Measurements from ENCODE around the gene KLHDC9.

KLHDC9 gene

DNA sequence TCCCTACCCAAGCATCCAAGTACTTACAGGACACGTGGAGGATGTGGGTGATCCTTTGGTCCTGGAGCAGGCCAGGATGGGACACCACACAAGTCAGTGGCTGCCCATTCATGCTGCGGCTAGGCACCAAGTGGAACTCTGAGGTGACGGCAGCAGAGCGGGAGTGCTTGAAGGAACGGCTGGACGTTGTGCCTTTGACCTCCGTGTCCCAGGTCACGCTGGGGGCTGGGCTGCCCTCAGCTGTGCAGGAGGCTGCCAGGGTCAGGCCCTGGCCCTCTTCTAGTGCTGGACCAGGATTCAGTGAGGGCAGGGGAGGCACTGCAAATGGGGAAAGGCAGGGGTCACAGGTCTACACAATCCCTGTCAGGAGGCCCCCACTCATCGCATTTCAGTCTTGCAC, 20.7 kb upstream of the KLHDC9 start:
- no peak for DNase-seq (ENCODE audit: low spot score)

DNA sequence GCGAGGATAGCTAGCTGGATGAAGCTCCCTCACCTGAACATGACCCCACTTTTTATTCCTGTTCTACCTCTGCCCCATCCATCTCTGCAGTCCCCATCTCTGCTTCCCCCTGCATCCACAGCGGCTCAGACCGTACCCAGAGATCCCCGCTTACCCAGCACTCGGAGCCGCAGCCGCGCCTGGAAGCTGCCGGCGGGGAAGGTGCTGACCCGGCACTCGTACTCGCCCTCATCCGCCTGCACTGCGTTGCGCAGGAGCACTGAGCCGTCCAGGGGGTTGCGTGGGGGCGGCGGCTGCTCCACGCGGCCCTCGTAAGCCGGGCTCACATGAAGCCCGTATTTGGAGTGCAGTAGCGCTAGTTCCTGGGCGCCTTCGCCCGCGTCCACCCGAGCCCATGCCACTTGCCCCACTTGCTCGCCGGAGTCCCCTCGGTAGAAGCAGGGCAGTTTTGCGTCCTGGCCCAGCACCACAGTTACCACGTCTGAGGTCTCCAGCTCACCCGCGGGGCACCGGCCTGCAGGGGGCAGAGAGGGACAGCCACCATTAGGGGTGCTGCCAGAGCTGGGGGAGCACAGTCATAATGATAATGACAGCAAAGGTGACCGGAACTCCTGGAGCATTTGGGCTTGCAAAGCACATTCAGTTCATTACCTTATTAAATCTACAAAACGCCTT, 18.6 kb upstream of the KLHDC9 start:
- no peak for DNase-seq (ENCODE audit: low spot score)

DNA sequence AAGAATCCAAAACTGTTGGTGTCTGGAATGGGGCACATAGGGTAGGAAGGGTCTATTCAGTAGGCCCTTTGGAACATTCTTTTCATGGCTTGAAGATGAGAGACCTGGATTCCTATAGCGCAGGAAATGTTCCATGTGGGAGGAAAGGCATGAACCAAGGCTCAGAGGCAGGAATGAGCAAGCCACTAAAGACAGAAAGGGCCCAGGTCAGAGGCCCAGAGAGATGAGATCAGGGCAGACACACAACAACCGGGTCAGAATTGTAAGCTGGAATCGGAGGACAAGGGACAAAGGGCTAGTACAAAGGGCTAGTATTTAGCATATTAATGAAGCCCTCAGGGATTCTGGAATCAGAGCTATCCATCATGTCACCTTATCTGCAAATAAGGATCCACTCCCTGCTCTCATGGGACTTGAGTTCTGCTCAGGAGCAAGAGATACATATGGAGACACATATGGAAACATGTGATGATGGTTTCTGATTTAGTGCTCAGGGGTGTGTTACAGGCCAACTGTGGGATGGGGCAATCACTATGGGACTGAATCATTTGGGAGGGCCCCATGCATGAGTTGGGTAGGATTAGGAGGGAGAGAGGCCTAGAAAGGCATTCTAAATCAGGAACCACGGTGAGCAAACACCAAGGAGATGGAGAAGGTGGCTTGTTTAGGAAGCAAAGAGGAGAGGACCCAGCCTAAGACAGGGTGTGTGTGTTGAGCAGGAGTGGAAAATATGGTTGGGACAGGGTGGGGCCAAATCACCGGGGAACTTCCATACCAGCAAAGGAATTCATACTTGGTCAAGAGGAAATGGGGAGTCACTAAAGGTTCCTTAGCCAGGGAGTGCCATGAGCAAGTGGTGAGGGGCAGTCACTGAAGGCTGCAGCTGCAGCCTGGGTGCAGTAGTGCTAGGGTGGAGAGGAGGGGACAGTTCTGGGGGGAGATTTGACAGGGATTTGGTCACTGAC, 17.4 kb upstream of the KLHDC9 start:
- no peak for DNase-seq (ENCODE audit: low spot score)

DNA sequence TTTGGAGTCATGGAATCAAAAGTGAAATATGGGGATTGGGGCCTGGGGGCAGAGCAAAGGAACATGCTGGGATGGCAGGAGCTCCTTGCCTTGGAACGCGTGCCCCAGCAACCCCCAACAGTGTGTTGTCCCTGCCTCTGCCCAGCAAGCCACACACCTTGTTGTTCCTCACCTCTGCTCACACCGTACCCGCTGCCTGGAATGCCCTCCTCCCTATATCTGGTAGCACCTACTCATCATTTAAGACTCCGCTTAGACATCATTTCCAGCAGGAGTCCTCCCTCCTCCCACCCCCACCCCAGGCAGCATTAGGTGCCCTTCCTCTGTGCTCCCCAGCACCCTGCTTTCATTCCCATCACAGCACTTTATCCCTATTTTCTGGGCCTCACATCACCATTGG, 16.6 kb upstream of the KLHDC9 start:
- DNase-seq (ENCODE audit: low spot score) = no peak

DNA sequence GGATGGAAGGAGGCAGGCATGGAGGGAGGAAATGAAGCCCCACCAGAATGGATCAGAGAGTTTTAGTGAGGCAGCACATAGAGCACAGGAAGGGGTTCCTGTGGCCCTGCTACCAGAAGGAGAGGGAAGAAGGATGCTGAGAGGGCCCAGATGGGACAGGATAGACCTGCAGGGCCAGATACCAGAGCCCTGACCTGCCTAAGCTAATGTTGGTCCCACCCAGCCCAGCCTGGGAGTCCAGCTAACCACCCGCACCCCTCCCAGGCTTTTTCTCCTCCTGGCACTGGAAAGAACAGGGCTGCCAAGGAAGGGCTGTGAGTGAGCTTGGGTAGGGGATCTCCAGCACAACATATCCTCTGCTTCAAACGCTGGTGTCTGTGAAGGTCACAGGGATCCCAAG, 15.7 kb upstream of the KLHDC9 start:
- DNase-seq (ENCODE audit: low spot score) = no peak

DNA sequence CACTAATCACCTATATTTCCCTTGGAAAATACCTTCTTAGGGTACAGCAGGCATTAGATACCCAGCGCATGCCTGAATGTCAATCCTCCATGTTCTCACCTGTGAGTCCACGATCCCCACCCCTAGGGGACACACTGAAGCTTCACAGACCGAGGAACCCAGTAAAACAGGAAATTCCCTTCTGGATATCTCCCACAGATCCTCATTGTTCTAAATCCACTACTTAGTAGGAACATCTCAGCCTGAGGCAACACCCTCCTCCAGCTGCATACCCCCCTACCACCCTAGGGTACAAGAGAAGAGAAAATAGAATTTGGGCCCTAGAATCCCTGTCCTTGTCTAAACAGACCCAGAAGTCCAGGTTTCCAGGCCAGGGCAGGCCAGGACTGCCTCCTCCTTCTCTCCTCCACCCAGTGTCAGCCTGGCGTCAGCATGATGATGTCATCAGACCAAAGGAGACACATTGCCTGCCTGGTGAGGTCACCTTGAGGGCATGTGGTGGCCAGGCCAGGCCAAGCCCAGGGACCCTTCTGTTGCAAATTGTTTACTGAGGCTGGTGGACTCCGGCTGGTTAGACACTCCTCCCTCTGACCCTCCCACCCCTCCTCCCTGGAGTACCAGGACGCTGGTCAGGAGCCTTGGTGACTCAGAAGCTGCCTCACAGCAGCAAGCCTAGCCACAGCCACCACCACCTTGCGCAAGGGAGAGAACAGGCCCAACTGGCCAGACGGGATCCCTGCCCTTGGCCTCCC, 15.0 kb upstream of the KLHDC9 start:
- DNase-seq (ENCODE audit: low spot score) = peak; percentile 91

DNA sequence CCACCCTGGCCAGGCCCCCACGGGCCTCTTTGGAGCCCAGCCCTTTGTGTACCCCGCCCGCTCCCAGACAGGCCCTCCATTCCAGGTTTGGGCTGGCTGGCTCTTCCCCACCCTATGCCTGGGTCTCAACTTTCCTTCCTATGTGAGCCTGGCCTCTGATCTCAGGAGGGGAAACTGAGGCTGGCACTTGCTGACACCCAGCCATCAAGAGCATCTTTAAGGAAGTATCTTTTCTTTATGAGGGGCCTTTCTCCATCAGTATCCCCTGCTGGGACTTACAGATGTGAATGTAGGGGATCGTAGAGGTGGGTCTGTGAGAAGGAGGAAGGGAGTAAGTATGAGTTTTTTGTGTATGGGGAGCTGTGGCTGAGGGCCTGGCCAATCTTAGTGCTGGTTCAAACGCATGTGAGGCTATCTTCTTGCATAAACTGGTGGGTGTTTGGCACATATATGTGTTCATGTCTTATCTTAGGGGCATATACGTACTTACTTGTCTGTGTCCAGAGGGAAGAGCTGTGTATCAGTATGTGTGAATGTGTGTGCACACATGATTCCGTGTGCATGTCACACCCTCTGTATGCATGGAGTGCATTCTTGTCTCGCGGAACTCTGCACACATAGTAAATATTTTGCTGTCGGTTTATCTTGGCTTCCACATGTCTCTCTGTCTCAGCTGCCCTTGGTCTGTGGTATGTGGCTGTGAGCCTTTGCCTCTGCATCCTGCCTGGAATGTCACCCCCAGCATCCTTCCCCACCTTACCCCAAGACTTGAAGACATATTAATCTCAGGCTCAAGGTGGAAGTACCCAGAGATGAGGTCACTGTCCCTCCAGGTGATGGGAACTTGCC, 14.2 kb upstream of the KLHDC9 start:
- no peak for DNase-seq (ENCODE audit: low spot score)

DNA sequence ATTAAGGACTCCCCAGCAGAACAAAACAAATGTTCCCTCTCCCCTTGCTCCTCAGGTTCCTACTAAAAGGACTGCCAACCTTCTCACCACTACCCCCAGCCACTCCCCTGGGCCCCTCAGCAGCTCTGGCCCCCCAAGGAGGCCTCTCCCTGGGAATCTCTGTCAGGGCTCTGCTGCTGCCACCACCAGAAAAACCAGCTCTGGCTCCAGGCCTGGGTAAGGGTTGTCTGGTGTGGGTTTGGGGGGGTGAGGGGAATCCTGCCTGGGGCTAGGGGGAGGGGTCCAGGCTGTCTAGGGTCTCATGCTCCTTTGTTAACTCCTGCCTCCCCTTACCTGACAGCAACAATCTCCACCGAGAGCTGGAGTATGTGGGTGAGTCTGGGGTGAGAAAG, 13.6 kb upstream of the KLHDC9 start:
- DNase-seq (ENCODE audit: low spot score) = no peak

DNA sequence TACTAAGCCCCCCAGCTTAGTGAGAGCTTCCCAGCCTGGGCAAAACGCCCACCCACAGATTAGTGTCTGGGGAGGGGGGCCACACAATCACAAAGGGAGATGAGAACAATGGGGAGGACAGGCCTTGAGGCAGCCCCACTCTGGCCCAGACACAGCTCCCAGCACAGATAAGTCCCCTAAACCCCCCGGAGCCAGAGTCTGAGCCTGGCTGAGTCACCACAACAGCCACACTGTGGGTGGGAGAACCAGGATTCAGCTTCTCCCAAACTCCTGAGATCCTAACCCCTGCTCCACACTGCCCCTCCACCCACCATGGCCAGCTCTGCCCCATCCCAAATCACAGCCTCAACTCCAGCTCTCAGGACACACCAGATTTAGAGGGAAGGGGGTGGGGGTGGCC, 13.0 kb upstream of the KLHDC9 start:
- DNase-seq (ENCODE audit: low spot score) = no peak

DNA sequence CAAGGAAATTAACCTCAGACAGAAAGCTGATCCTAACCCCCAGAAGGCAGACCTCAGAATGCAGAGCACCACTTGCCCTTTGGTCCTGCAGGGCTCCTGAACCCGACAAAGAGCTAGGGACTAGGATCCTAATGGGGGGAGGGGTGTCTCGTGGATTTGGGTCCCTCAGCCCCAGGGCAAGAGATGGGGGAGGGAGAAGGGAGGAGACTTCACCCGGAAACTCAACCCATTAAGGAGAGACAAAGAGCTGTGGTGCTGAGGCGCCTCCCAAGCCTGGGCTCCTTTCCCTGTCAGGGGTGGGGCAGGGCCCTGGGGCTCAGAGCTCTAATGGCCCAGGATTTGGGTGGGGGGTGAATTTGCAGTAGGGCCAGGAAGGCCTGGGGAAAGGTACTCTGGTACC, 11.7 kb upstream of the KLHDC9 start:
- no peak for DNase-seq (ENCODE audit: low spot score)

DNA sequence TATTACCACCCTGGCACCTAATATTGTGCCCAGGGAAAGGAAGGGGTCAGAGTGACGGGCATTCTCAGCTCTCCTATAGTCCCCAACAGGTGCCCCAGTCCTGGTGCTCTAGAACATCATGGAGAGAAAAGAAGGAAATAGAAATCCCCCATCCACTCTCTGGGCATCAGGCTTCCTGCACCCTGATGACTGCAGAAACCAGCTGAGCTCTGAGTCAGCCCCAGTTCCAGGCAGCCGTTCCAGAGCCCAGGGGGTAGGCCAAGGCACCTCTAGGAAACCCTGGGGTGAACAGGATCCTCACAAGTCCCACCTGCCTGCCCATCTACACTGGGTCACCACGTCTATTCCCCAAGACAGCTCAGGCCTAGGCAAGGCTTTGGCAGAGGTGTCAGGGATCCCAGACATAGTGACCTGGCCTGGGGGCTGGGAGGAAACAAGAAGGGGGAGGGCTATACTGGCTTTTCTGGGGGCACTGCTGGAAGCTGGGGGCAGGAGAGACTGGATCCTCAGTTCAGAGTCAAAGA, 9.5 kb upstream of the KLHDC9 start:
- peak; percentile 79 for DNase-seq (ENCODE audit: low spot score)

DNA sequence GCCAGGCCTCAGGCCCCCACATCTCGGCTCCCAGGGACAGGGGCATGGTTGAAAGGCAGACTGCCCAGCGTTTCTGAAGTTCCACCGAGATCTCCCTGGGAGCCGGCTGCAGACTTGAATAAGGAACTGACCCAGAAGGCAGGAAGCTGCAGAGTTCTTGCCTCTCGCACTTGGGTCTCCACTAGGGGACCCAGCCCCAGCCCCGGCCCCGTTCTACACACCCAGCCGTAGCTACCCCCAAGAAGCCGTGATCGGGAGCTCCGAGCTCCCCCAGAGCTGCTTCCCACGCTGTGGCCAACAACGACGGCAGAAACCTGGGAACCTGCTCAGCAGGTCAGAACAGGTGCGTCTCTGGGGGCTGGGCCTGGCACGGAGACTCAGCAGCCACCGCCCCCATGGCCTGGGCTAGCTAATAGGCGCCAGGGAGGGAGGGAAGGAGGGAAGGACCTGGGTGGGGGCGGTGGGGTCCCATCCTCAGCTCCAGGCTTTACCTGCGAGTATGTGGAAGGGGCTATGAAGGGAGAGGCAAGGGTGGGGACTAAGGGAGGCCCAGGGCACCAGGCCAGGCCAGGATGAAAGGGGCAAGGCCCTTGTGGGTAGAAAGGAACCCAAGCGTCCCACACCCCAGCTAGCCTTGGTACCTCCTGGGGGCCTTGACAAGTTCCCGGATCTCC, 8.8 kb upstream of the KLHDC9 start, which contains the start of gene NECTIN4:
Gene NECTIN4, minus strand, starts transcription at position 308 of the 674 bp plus-strand sequence. Its CDS starts 262 bp downstream, at position 46.
- no peak for DNase-seq (ENCODE audit: low spot score)

DNA sequence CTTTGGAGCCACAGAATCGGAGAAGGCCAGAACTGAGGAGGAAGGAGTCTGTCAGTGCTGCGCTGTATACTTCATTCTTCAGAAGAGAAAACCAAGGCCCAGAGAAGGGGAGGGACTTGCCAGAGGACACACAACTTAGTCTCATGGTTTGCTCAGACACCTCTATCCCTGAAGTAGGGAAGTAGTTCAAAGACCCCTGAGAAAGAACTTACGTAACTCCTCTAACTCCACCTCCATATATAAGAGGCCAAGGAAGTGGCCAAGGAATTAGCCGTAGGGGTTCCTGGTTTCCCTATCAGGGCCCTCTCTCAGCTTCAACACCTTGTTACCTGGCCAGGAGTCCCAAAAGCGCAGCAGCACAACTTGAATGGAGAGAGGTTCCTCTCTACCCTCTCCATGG, 8.2 kb upstream of the KLHDC9 start:
- no peak for DNase-seq (ENCODE audit: low spot score)

DNA sequence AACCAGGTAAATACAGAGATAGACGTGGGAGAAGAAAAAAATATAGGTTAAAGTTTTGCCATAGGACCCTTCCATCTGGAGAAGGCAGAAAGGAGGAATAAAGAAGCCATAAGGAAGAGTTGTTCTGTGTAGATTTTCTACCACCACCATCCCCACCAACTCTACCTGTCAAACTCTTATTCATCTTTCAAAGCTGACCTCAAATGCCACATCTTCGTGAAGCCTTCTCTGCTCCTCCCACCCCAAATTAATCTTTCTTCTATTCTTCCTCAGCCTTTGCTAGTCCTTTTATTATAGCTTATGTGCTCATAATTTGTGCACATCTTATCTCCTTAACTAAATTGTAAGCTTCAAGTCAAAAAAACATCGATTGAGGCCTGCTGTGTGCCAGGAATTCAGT, 7.5 kb upstream of the KLHDC9 start:
- no peak for DNase-seq (ENCODE audit: low spot score)

DNA sequence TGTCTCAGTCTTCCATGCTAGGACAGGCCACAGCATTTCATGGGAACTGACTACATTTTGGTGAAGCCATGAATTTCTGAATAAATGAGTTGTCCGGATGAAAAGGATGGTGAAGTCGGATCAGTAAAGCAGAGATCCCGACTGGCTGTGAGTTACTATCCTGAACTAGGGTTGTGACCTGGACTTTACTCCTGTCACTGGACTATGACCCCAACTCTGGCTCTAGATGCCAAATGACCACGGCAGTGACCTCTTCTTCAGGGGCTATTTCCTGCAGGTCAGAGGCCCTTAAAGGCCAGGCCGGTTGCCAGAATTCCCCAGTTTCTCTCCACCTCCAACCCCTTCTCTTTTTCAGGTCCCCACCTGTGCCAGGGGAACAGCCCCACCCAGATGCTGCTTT, 7.1 kb upstream of the KLHDC9 start:
- no peak for DNase-seq (ENCODE audit: low spot score)

DNA sequence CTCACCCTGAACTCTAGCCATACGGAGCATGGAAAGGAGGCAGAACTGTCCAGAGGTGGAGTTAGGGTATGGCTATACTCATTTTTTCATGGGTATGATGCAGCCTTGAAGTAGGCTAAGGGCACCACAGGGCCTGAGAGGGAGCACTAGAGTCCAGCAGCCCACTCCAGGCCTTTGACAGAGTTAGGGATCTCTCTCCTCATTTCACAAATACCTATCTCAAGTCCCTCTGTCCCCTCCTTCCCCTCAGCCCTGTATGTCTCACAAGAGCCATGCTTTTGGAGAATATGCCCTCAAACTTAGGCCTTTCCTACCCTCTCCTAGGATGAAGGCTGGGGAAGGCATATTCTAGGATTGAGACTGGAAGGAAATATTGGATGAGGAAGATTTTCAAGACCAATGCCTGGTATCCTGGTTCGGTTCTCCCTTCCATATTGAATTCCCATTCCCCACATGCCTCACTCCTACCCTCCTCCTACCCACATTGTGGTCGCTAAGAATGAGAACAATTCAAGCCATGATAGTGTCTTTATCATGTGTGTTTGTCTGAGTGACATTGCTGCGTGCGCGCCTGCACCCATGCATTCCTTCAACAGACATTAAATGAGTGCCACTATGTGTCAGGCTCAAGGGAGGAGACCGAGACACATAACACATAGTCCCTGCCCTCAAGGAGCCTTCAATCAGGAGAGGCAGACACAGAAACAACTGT, 6.2 kb upstream of the KLHDC9 start:
- DNase-seq (ENCODE audit: low spot score) = no peak

DNA sequence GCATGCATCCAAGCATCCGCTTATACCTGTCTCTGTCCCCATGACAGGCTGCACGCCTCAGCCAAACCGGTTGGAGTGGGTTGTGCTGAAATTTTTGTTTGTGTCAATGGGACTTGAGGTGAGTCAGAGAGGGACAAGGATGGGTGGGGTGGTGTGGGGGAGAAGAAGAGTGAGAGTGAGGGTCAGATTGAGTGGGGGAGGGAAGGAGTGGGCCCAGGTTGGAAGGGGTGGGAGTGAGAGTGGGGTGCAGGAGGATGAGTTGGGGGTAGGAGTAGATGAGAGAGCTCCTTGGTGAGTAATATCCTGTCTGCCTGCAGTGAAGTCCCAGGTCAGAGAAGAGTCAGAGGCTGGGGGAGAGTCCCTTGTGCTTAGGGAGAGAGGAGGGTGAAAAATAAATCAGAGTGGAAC, 5.5 kb upstream of the KLHDC9 start:
- DNase-seq (ENCODE audit: low spot score) = no peak

DNA sequence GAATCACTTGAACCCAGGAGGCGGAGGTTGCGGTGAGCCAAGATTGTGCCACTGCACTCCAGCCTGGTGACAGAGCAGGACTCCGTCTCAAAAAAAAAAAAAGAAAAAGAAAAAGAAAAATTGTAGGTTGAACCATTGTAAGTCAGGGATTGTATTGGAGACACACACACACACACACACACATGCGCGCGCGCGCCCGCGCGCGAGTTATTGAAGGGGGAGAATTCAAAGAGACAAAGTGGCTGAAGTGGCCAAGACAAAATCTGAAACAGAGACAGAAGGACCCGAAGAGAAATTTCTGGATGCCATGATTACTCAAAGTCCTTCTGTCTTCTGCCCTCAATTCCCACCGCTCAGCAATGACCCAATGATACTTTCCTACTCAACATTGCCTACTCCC, 3.7 kb upstream of the KLHDC9 start:
- no peak for DNase-seq (ENCODE audit: low spot score)

DNA sequence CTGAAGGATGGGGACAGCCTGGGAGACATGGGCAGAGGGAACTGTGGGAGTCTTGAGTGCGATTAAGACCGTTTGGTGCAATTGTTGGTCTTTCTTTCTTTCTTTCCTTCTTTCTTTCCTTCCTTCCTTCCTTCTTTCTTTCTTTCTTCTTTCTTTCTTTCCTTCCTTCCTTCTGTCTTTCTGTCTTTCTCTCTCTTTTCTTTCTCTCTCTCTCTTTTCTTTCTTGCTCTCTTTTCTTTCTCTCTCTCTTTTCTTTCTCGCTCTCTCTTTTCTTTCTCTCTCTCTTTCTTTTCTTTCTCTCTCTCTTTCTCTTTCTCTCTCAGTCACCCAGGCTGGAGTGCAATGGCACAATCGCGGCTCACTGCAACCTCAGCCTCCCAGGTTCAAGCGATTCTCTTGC, 2.9 kb upstream of the KLHDC9 start:
- DNase-seq (ENCODE audit: low spot score) = no peak

DNA sequence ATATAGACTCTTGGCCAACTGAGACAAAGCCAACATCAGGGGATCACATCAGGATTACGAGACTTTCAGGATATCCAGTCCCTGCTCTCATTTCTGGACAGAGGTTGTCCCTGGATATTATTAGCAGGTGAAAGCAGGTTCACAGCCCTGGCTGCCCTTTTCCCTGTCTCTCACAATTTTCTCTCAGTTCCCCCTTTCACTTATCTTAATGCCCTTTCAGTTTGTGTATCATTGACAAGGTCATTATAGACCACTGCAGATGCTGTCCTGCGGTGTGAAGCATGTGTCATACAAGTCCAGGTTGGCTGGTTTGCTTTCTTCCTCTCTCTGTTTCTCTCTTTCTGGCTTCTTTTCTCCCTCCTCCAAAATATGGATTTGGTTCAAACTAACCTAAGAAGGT, 2.1 kb upstream of the KLHDC9 start:
- DNase-seq (ENCODE audit: low spot score) = no peak
